ENCODE data around the gene LPP. TPM values are rescaled to one million over a fixed set of nuclear protein-coding genes. Genes with fewer than 3 reads are reported as not detected.

The LPP gene
- total and polyA plus RNA-seq, 8 donors = 23.1 to 220 (median 26.7) TPM

DNA sequence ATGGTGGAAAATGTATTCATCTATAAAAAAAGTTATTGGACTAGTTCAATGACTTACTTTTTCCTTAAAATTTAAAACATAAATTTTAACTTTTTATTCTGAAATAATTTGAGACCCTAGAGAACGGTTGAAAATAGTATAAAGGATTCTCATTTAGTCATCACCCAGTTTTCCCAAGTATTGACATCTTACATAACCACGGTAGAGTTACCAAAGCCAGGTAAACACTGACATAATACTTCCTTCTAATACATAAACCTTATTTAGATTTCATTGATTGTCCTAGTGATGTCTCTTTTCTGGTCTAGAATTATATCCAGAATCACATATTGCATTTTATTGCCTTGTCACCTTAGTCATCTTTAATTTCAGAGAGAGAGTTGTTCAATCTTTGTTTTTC is 319.1 kb downstream of the LPP start:
- intact Hi-C loops (cut with DNase I) = no loop called here
- Histone ChIP-seq H3K27ac (no peak overlapping the region), H3K4me1 (peaks cover 0 to 20% of the 10 kb centered on the region in 2 donors), H3K9me3 (no peaks in the 10 kb centered on the region), H3K36me3 (peaks cover 0 to 3% of the 10 kb centered on the region in 2 donors), H3K27me3 (no peaks in the 10 kb centered on the region), H3K4me3 (no peak overlapping the region)
- ATAC-seq (no peak), DNase-seq (no peak)
- TF ChIP-seq CTCF (IDR thresholded peaks at IDR 0.05) = no peak

DNA sequence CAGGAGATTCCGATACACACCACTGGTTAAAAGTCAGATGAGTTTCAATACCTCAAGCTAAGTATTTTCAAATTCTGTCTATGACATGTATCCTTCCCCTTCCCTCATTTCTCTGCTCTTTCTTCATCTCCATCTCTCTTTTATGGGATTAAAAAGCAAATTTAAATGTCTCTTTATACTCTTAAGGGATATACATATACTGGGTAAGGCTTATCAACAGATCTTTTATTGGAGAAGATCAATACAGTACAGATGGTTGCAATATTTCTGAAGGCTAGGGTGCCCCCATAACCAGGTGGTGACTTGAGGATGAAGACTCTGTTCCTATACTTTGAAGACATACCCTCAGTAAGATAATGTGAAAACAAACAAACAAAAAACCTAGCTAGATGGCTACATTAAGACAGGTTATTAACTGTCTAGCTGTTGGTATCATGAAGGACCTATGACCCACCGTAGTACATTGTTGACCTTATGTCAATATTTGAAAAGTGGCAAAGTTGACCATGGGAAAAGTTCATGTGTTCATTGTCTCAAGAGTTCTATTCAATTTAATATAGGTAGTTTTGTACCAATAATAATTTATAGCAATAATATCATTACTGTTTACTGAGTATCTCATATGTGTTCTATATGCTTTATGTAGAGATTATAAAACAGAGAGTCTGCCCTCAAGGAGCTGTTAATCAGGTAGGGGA is 319.8 kb downstream of the LPP start:
- ATAC-seq = no peak
- DNase-seq = no peak
- Histone ChIP-seq H3K27ac (no peak overlapping the region), H3K36me3 (peaks cover 0 to 2% of the 10 kb centered on the region in 2 donors), H3K4me1 (peaks cover 0 to 16% of the 10 kb centered on the region in 2 donors), H3K4me3 (no peak overlapping the region), H3K9me3 (no peaks in the 10 kb centered on the region), H3K27me3 (no peaks in the 10 kb centered on the region)
- intact Hi-C loops (cut with DNase I) = no loop called here
- TF ChIP-seq CTCF (IDR thresholded peaks at IDR 0.05) = no peak

- DNase-seq (no peak), ATAC-seq (no peak)
- intact Hi-C loops (cut with DNase I) = no loop called here
- no peak overlapping the region for H3K4me3 ChIP-seq
- no peaks in the 10 kb centered on the region for H3K9me3 ChIP-seq
- H3K36me3 ChIP-seq = no peaks in the 10 kb centered on the region
- no peak for TF ChIP-seq CTCF (IDR thresholded peaks at IDR 0.05)
- peaks cover 0 to 5% of the 10 kb centered on the region in 2 donors for H3K4me1 ChIP-seq
- H3K27me3 ChIP-seq = no peaks in the 10 kb centered on the region
- no peak overlapping the region for H3K27ac ChIP-seq
Measured at GRCh38 chr3:188476935-188477334, 323.0 kb downstream of the LPP start.

DNA sequence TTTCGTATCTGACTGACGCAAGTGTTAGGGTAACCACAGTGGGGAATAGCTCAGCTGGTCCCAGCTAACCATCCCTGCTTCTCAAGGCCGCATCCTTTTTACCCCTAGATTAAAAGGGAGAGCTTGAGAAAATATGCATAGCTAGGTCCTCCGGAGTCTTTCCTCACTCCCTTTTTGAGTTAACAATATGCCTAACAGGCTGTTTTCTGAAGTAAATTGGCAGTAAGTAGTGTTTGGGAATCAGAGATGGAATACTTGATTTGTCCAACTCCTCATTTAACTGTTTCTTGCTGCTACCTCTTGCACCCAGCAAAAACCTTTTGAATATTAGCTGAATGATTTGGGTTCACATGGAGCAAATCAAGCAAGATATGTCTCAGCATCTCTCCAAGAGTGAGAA is 326.1 kb downstream of the LPP start:
- TF ChIP-seq CTCF (IDR thresholded peaks at IDR 0.05) = no peak
- ATAC-seq (no peak), DNase-seq (no peak)
- no peaks in the 10 kb centered on the region for H3K4me1 ChIP-seq
- H3K4me3 ChIP-seq = no peak overlapping the region
- intact Hi-C loops (cut with DNase I) = no loop called here
- peaks cover 0 to 8% of the 10 kb centered on the region in 2 donors for H3K36me3 ChIP-seq
- H3K27me3 ChIP-seq = no peaks in the 10 kb centered on the region
- no peaks in the 10 kb centered on the region for H3K9me3 ChIP-seq
- no peak overlapping the region for H3K27ac ChIP-seq

DNA sequence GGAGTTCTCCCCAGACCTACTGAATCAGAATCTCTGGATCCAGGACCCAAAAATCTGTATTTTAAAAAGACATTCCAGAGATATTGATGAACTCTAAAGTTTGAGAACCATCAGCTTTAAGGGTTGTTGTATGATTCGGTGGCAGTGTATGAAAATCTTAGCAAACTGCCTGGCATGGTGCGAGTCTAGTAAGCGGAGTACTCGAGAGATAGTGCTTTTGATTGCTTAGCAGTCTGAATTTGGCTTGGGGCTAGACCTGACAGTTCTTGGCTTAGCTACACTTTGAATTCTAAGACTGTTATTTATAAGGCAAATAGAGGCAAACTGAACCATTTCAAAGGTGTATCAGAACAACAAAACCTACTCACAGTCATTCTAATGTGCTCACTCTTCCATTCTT is 329.0 kb downstream of the LPP start:
- no peak overlapping the region for H3K4me3 ChIP-seq
- no peak overlapping the region for H3K27ac ChIP-seq
- no peaks in the 10 kb centered on the region for H3K27me3 ChIP-seq
- DNase-seq (no peak), ATAC-seq (no peak)
- H3K36me3 ChIP-seq = peaks cover 0 to 11% of the 10 kb centered on the region in 2 donors
- no peak for TF ChIP-seq CTCF (IDR thresholded peaks at IDR 0.05)
- intact Hi-C loops (cut with DNase I) = no loop called here
- H3K9me3 ChIP-seq = no peaks in the 10 kb centered on the region
- H3K4me1 ChIP-seq = no peaks in the 10 kb centered on the region

Measured in left lung (tissue), 10 donors.